RPMI8226 (cell line): ENCODE results near the gene RFX5.
"Not testable (repeated sequence)": the region's sequence is repeated elsewhere in the genome, so short reads cannot be mapped to it uniquely, and the experiment has no call there.

Experiments used
- DNase-seq: peaks from one replicate; pipeline ENCODE4 v3.0.0-alpha.2; 2015

RFX5 gene

DNA sequence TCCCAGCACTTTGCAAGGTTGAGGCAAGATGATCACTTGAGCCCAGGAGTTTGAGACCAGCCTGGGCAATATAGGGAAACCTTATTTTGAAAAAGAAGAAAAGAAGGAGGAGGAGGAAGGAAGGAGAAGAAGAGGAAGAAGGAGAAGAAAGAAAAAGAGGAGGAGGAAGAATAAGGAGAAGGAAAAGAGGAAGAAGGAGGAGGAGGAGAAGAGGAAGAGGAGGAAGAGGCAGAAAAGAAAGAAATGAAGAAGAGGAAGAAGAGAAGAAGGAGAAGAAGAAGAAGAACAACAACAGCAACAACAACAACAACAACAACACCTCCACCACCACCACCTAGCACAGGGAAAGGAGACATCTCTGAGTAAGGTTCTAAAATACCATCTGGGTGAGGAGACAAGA lies 14.8 kb upstream of the RFX5 start:
- DNase-seq = no peak

DNA sequence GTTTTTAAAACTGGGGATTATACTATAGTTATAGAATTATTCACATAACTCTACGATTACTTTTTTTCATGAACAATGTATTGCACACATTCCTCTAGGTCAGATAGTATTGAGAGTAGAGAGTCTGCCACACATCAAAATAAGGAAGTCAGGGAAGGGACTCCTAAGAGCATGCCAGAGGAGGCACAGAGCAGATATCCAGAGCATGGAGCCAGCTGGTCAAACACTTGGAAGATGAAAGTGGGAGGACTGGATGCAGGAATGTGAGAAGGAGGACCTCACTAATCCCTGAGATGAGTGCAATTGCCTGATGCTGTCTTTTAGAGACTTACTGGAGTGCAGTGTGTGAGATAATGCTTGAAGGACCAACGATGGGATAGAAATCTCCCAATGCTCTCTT lies 9.6 kb upstream of the RFX5 start:
- DNase-seq = no peak

DNA sequence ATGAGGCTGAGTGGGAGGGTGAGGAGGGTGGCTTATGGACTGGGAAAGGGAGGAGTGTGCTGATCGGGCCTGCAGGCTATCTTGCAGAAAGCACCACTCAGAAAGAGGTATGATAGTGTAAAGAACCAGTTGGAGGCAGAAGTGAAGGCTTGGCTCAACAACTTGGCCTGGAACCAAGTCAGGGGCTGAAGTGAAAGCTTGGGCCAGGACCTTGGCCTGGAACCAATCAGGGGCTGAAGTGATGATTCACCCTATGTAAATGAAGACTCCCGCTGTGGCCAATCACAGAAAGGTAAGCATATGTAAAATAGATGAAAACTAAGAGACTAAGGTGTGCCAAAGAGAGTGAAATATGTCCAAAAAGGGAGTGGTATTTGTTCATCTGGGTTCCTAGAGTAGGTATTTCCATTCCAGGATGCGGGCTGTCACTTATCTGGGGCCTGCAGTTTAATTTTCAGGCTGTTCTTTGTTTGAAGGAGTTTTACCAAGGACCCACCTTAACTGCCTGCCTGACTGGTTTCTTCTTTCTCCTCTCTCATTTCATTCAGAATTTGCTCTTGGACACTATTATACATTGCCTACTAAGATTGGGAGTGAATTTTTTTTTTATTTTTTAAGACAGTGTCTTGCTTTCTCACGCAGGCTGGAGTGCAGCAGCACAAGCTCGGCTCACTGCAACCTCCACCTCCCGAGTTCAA lies 5.1 kb upstream of the RFX5 start:
- DNase-seq = peak; percentile 70

DNA sequence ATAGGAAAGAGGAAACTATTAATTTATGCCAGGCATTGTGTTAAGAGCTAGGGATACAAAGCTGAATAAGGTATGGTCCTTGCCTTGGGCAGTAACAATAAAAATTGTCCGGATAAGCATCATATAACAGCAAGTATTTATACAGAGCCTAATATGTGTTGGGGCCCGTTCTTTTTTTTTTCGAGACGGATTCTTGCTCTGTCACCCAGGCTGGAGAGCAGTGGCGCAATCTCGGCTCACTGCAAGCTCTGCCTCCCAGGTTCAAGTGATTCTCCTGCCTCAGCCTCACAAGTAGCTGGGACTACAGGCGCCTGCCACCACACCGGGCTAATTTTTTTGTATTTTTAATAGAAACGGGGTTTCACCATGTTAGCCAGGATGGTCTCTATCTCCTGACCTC lies 3.3 kb upstream of the RFX5 start:
- not testable (repeated sequence) for DNase-seq

DNA sequence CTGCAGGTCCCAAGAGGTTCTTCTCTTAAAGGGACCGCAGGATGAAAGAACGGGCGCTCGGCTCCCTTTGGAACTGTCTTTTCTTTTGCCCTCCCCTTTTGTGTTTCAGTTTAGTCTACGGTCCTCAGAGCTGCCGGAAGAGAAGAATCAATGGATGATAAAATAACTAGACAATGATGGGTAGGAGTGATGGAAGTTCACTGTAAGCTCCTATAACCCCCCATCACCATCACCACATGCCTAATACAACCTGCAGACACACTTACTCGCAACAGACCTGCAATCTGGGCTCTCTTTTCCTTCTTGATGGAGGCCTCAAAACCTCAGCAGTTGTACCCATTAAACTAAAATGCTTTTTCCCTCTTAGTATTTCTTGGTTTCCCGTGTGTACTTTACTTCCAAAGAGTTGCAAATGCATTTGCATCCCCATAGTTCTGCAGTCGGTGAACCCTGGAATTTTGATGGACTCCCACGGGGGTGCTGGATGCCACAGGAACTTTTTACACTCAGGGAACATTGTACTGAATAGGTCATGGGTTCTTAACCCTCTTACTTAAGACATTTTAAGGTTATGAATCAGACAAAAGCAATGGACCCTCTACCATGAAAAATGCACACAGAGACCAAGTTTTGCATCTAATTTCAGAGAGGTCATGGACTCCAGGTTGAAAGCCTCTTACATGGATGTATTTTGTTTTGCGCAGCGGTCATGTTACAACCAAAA lies 633 bp upstream of the RFX5 start:
- DNase-seq = peak; percentile 17

DNA sequence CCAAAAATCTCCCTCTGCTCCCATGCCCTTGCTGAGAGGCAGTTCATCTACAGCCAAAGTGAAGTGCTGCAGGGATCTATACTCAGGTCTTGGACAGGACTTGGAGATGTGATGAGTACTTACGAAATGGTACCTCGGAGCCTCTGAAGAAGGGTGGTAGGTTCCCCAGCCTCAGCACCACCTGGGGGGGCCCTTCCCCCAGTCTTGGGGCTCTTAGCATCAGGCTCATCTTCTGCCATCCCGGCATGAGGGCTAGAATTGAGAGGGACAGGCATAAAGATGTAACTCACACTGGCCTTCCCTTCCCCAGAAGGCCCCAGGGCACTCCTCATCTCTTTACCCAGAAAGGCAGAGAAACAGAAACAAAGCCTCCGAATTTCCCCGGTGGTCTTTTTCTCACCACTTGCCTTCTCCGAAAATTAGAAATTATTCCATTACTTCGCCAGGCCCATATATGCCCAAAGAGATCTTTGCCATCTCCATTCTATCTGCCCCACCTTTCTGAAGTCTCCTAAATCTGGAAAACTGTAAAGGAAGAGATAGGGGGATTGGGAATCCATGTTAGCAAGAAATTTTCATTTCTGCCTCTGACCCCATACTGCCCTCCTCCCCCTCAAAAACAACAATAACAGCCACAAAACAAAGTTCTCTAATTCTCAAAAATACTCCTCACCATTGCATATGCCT lies 827 bp downstream of the RFX5 start:
- no peak for DNase-seq

DNA sequence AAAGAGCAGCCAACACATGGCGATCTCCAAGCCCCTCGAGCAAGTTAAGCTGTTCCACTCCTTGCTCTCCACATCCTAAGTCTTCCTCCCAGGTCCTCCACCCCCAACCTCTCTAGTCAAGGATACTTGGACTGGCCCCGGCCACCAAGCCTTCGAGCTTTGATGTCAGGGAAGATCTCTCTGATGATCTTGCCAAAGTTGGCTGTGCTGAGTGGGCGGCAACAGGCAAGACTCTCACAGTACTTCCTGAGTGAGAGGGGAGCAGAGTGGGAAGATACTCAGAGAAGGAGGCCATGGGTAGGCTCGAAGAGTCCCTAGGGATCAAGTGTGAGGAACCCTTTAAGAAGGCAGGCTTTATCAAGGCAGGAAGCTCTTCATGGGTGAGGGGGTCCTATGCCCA lies 2.8 kb downstream of the RFX5 start:
- no peak for DNase-seq

DNA sequence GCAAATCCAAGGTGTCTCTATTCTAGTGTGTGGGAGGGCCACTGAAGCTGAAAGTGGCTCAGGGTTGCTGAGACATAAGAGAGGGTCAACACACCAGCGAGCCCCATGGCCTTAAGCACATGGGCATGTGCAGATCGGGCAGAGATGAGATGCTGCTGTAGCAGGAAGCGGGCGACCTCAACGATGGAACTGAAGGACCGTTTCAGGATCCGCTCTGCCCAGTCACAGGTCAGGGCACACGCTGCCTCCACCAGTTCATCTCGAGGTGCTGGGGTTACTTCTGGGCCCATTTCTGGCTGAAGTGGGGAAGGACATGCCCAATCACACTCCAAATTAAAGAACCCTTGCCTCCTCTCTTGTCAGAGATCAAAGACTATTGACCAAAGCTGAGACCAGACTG lies 3.5 kb downstream of the RFX5 start:
- DNase-seq = no peak

DNA sequence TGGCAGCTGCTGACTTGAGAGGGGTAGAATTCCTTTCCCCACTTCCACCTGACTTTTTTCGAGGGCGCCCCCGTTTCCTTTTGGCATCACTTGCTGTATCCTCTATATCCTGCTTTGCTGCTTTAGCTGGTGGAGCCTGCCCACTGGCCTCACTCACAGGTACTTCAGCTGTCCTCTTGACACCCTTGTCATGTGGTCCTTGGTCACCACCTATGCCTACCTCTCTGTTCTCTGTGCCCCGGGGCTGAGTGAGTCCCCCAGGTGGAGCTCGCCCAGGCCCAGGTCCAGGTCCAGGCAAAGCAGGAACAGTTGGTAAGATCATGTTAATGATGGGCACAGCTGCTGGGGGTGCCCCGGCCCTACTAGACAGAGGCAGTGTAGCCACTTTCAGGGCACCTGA lies 4.5 kb downstream of the RFX5 start:
- DNase-seq = no peak

DNA sequence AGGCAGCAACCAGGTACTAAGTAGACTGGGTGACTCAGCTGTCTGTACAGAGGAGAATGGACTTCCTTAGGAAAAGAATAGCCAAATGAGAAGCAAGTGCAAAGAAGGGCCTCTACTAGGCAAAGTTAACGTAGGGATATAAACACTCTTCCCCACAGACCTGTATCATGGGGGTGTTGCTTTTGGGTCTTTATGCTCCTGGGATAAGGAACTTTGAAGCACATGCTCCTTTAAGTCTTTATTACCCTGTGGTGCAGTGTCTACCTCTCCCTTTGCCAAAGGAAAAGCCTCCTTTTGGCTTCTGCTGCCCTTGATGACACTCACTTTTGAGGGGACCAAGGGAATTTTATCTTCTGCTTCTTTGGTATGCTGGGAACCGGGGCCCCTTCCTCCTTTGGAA lies 5.0 kb downstream of the RFX5 start:
- no peak for DNase-seq

DNA sequence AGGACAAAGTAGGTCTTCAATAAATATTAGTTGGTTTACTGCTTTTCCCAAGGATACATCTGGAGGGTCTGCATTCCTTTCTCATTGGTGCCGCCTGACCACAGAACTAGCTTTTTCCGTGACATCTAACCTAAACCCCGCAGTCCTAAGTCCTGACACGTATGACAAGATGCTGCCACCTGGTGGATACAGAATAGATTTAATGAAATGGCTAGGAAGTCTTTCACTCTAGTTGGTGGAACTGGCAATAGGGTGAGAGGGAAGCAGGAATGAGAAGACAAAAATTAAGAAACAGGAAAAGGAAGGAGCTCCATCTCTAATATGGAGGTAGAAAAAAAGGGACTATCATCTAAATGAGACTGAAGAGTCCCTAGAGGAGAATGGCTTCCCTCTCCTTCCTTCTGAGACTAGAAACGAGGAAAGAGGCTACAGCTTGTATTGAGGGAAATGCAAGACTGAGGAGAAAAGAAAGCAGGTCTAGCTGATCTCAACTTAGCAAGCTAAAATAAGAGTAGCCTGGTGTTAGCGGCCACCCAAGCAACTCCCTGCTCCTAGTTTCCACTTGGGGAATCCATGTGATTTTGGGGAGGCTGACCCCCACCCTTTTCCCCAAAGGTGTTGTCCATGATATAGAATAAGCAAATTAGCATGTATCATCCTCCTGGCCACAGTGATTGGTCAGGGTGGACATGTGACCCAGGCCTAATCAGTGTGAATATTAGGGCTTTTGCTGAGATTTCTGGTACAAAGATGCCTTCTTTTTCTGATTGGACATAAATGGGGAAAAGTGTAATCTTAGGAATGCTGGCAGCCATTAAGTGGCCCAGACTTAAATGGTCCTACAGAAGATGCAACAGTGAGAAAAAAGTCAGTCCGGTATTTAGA lies 5.9 kb downstream of the RFX5 start:
- DNase-seq = peak; percentile 85

DNA sequence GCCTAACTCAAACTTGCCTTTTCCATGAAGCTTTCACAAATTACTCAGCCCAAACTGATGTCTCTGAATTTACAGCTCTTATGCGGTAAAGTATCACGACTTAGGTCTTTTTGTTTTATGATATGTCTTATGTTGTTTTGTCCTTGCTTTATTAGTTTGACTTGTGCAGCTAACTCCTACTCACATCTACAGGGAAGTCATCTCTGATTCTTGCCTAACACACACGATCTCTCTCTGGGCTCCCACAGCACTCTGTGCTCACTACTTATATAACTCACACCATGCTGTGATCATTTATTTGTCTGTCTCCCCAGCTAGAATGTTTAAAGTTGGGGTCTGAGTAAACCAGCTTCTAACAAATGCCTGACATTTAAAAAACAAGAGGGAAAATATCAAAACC lies 10.5 kb downstream of the RFX5 start:
- no peak for DNase-seq

DNA sequence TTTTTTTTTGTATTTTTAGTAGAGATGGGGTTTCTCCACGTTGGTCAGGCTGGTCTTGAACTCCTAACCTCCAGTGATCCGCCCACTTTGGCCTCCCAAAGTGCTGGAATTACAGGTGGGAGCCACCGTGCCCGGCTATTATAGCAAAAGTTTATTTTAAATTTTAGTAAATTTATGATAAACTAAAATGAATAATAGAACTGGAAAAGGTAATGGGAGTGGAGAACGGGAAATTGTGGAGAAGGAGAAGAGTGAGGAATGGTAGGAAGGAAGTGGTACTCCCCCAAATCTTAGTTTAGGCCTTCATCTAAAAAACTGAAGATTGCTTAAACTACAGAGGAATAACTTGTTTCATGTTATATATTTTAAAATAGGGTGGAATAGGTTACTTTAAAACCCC lies 12.2 kb downstream of the RFX5 start:
- DNase-seq = no peak

DNA sequence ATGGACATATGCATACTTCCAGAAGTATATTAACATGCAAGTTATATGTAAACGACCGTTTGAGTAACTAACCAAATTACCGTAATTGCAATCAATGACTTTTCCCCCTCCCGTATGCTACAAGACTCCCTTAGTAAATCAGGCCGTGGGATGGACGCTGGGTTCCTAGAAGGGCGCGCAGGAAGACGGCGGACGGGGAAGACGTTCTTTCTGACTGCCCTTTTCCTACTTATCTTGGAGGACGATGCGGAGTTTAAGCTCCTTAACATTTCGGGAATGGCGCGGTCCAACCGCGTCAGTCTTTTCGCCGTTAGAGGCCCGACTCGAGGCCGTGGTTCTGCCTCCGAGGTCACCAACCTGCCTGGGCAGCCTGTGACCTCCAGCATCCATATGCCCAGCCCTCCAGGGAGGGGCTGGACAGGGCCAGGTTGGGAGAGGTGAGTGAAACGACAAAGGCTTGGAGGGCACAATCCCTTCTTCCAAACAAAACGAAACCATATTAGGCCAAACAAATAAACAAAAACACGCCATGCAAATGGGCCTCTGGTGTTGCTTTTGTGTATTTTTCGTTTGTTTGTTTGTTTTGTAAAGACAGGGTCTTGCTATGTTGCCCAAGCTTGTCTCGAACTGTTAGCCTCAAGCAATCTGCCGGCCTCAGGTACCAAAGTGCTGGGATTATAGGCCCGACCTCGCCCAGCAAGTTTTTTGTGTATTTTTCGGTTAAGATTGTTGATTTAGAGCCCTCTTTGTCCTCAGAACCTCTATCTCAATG lies 19.0 kb downstream of the RFX5 start:
- DNase-seq = peak; percentile 41

DNA sequence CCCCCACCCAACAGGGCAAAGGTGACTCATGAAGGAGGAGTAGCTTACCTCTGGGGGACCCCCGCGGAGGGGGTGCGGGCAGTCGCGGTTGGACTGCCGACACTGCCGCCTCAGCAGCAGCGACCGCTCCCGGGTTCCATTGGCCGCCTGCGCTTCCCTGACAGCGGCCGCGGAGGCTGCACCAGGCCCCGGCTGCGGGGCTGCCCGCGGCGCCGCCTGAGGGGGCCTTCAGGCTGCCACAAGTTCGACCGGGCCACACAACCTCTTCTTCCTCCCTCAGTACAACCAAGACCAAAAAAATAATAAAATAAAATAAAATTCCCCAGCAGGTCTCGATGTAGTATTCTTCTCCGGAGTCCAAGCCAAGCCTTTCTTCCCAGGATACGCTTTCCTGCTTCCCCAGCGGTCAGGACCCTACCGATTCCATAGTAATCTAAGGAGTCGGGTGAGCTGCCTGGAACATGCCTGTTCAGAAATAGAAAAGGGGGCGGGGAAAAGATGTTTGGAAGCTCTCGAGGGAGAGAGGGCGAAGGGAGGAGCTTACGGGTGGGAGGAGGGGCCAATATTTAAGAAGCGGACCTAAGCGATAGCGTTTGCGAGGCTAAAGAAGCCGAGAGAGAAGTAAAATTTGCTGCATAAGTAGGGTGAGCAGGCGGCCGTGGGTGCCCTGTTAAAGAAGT lies 19.7 kb downstream of the RFX5 start, which contains the start of gene PI4KB:
Gene PI4KB (minus strand): TSS at position 194 of the 680 bp plus-strand sequence. CDS start 10,935 bp downstream, outside the sequence.
- peak; percentile 100 for DNase-seq

DNA sequence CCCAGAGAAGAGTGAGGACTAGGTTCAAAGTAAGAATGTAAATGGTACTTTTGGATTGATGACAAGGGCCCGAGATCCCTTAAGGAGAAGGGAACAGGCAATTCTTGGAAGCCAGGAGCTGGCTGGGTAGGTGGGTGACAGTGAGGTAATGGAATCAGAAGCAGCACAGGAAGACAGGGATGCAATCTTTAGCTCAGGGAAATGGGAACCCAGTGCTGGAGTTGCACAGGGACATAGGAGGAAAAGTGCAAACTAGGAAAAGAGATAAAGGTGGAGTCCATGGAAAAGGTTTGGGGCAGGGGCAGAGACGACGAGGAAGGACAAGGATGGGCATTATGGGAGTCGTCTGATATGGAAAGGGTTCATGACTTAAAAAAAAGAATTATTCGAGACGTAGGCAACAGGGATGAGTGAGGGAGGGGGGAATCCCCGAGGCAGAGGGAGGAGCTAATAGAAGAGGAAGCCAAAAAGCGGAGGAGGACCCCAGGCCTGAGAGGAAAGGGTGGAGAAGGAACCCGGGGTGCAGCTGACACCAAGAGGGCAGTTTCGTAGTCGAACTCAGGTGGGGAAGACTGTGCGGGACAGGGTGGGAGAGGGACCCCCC lies 20.3 kb downstream of the RFX5 start:
- DNase-seq = peak; percentile 75

DNA sequence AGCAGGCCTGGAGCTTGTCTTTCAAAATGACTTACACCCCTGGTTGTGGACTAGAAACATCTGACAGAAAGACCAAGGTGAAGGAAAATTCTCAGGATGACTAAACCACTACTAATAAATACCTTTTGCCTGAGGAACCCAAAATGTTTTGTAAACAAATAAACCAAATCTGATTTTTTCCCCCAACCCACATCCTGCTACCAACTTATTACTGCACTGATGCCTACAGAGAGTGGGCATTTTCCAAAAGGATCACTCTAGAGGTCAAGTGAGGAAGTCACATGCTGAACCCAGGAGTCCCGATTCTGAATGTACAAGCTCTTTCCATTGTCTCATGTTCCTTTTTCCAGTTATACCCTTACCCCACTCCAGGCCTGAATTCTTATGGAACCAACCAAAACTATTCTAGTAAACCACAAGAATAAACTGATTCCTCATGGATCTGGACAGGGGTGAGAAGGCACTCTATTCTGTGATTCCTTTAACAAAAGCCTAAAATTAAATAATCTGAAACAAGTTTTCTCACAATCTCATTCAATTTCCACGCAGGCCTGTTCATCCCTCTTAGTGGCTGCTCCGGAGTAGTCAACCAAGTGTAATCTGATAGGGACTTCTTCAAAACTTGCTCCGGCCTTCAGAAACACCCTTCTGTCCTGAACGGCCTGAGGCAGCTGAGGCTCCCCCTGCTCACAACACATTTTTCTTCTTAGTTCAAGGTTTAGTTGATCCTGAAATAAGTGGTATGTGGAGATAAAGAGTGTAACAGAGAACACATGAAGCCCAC lies 21.2 kb downstream of the RFX5 start:
- DNase-seq = no peak

DNA sequence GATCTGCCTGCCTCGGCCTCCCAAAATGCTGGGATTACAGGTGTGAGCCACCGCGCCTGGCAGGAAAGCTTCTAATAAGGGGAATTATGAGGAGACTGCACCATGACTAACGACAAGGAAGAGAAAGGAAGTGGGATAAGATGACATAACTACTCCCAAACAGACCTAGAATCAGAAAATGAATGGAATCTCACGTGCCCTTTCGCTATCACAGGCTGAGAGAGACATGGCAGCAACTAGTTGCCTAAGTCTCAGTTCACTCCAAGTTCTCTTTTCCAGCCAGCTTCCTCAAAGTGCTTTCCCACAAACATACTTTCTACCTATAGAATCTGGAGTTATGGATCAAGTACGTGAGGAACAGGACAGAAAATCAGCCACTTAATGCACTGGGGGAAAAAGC lies 21.8 kb downstream of the RFX5 start:
- DNase-seq = no peak

DNA sequence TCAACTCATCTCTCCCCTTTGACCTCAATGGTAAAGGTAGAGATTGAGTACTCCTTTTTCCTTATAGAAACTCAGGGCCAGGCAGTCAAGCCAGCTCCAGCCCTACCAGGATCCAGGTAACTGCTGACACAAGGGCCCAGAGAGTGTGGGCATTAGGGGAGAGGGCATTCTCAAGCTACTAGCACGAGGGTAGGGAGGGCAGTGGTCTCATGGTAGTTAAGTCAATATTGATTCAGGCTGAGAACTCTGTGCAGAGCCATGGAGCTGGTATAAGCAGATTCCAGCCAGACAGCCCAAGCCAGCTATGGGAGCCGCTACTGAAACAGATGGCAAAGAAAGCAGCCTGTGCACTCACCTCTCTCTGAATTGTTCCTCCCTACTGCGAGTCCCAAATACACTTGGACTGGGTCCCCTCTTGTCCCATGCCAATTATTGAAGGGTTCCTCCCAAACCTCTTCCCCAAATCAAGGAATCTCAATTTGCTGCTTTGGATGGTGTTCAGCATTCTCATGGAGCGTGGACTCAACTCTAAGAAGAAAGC lies 22.6 kb downstream of the RFX5 start:
- DNase-seq = no peak

DNA sequence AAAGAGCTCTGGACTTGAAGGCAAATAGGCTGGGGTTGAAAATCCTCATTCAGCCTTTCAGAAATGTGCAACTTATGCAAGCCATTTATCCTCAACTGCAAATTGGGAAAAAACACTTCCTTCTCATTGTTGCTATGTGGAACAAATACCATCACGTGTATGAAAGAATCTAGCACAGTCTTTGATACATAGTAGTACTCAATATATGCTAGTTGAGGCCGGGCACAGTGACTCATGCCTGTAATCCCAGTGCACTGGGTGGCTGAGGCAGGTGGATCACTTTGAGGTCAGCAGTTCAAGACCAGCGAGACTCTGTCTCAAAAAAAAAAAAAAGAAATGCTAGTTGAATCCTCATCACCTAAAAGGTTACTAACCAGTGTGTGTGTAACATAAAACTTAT lies 28.1 kb downstream of the RFX5 start:
- no peak for DNase-seq
